DMS53 treated with DMSO at 0.1 percent for 48 hours (cell line): ENCODE measurements around the gene TP53AIP1.
"Not testable (repeated sequence)": the region's sequence is repeated elsewhere in the genome, so short reads cannot be mapped to it uniquely, and the experiment has no call there.

ENCODE experiments used
- DNase-seq: peaks from one replicate; lab custom pipeline; 2025; ENCODE audit not compliant: unreplicated experiment; lab: John Stamatoyannopoulos, UW

The TP53AIP1 gene

DNA sequence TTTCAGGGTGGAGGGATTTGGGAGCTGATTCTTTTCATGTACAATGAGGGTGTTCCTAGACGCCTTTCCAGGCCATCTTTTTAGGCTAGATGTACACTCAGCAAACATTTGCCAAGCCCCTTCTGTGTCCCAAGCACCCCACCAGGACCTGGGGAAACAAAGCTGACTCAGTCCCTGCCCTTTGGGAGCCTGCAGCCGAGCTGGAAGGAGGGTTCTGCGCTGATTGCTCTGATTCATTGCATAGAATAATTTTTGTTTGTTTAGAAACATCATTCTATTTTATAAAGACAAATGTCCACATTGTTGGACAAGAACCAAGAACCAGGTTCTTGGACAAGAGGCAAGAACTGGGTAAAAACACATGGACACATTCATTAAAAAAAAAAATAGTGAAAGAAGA, 16.7 kb downstream of the TP53AIP1 start:
- no peak for DNase-seq

DNA sequence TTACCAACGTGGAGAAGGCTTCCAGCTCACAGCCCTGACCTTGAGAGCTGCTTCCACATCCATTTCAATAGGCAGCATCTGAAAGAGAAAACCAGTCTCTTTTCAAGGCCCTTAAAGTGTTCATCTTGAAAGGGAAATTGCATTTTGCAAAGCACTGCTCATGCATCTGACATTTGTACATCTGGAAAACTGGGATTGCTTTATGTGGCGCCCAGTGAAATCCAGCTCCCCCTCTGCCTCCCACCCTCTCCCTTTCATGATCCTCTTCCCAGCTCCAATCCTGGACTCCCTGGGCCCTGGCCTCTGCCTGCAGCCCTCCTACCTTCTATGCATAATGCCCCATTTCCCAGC, 17.4 kb downstream of the TP53AIP1 start:
- no peak for DNase-seq

DNA sequence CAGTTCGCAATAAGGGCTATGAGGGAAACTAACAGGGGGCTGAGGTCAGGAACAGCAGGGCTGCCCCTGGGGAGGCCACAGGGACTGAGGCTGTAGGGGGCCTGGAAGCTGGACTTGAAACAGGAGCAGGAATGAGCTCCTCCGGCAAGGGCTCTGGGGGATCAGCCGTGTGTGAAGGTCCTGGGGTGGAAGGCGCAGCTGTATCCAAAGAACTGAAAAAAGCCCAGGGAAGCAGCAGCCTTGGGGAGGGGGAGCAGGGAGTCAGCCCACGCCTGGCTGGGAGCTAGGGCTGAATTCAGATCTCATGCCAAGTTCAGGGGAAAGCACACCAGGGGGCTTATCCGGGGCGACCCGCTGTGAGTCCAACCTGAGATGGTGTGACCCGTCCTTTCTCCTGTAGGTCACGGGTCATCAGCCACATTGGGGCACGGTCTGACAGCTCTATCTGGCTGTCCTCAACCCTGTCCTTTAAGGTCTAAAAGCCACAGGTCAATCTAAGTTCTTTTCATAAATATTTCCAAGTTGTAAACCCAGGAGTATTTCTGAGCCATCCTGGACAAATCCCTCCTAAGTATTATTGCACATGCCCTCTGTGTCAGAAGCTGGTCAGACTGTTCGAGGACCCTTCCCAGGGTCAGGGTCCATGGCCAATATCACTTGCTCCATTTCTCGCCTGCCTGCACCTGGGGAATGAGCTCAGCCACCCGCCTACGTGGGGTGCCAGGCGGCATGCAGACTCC, 18.0 kb downstream of the TP53AIP1 start:
- DNase-seq, result no peak

DNA sequence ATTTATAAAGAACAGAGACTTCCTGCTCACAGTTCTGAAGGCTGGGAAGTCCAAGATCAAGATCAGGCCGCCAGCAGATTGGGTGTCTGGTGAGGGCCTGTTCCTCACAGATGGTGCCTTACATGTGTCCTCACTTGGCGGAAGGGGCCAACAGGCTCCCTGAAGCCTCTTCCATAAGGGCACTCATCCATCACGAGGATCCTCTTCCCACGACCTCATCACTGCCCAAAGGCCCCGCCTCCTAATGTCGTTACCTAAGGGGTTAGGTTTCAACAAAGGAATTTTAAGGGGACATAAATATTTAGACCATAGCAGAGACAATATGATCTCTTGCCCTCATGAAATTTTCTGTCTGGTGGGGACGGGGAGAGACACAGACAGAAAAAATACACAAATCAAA, 18.6 kb downstream of the TP53AIP1 start:
- no peak for DNase-seq

DNA sequence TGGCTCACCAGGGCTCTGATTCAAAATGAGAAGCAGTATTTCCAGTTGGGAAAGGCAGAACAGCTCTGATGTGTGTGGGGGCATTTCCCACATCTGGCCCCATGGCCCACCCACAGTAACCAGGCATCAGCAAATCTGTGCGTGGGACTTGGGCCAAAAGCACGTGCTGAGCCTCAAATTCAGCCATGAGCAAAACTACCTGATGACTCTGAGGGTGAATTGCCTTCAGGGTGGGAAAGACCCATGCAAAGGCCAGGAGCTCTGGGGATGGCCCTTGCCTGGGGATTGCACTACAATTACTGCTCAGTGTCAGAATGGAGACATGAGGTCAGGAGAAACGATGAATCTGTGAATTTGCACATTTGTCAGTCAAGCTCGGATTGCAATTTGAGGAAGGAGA, 20.9 kb downstream of the TP53AIP1 start:
- no peak for DNase-seq

DNA sequence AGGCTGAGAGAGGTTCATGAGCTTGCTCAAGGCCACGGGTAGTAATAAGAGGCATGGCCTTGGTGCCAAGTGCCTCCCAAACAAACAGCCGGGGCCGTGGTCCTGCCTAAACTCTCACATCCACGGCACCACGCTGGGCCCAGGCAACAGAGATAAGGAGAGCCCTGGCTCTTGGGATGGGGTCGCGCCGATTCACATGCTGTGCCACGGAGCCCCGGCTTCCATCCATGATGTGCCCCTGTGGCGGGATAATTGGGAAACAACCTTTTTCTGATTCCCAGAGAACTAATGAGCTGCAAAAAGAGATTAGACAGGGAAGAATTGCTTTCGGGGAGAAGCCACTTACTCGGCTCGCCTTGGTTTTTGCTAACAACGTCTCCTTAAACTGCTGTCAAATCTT, 22.0 kb downstream of the TP53AIP1 start:
- no peak for DNase-seq

DNA sequence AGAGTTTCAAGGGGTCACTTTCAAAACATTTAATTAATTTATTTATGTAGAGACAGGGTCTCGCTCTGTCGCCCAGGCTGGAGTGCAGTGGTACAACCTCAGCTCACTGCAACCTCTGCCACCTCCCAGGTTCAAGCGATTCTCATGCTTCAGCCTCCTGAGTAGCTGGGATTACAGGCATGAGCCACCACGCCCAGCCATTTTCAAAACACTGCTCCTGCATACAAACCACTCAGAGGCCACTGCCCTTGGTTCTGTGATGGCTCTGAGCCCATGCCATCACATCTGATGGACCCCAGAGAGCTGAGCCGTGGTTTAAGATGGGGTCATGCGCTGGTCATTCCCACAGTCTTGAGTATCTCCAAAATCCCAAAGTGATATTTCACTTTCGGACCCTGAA, 23.0 kb downstream of the TP53AIP1 start:
- not testable (repeated sequence) for DNase-seq

DNA sequence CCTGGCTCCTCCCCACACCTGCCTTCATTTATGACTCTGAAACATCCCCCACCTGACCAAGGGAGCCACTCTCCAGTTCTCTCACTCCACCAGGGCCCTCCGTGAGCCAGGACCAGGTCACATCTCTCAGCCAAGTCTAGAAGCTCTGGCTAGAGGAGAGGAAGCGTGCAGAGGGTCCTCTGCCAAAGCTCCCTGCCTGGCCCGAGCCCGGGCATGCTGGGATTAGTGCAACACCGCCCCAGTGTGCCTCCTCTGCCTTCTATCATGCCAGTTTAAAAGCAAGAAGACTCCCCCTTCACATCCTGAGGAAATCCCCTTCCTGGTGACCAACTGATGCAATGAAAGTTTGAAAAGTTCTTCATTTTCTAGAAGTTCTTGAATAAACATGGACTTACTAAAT, 23.5 kb downstream of the TP53AIP1 start:
- DNase-seq, result no peak

DNA sequence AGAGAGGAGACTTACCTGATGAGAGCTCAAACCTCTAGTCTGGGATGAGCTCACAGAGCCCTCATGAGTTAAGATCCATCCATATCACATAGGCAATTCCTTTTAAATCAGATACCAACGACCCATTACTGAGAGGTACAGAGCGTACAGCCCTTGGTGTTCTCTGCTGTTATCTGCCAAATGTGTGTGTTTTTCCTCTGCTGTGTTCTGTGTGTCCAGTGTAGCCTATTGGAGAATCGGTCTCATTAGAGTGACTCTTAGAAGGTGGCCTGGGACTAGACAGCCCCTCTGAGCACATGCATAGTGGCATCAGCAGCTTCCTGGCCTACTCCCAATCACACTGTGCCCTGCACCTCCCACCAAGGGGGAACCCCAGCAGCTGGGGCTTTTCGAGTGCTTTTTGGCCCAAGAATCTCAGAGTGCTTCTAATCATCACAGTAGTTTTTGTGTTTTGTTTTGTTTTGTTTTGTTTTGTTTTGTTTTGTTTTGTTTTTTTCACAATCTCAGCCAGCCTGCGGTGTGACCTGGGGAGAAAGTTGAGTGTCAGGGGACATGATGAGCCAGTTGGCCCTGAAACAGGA, 25.4 kb downstream of the TP53AIP1 start:
- DNase-seq, result no peak

DNA sequence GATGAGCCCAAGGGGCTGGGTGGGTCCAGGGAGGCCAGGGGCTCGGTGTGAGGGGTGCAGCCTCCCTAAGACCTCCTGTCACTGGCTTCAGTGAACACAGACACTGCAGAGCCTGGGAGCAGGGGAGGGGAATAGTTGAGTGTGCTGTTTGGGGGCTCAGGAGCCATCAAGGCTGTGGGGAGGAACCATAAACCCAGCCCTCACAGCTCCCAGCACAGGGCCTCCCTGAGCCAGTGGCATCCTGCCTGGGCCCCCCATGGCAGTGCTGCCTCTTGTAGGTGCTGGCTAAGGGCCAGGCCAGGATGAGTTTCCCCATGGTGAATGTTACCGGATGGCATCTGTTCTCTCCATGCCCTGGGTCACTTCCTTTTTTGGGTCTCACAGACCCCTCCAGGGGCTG, 26.0 kb downstream of the TP53AIP1 start:
- no peak for DNase-seq

DNA sequence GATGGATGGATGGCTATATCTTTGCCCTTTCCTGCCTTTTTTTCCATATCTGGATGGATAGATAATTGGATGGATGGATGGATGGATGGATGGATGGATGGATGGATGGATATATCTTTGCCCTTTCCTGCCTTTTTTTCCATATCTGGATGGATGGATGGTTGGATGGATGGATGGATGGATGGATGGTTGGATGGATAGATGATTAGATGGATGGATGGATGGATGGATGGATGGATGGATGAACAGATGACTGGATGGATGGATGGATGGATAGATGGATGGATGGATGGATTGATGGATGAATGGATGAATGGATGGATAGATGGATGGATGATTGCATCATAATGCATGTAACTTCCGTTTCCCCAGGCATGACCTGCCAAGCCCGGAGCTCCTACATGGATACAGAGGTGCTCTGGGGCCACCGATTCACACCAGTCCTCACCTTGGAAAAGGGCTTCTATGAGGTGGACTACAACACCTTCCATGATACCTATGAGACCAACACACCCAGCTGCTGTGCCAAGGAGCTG, 26.6 kb downstream of the TP53AIP1 start:
- no peak for DNase-seq

DNA sequence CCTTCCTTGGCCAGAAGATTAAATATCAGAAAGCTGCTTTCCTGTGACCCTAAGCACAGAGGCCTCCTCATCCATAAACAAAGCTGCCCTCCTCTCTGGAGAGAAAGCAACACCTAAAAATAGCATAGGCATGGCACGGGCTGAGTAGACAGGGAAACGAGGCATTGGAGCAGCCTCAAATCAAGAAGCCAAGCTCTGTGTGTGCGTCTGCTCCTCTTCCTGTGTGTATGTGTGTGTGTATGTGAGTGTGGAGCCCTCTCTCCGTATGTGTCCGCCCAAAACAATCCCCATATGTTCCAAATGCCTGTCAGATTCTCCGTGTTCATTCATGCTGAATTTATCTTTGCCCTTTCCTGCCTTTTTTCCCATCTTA, 27.5 kb downstream of the TP53AIP1 start:
- no peak for DNase-seq

DNA sequence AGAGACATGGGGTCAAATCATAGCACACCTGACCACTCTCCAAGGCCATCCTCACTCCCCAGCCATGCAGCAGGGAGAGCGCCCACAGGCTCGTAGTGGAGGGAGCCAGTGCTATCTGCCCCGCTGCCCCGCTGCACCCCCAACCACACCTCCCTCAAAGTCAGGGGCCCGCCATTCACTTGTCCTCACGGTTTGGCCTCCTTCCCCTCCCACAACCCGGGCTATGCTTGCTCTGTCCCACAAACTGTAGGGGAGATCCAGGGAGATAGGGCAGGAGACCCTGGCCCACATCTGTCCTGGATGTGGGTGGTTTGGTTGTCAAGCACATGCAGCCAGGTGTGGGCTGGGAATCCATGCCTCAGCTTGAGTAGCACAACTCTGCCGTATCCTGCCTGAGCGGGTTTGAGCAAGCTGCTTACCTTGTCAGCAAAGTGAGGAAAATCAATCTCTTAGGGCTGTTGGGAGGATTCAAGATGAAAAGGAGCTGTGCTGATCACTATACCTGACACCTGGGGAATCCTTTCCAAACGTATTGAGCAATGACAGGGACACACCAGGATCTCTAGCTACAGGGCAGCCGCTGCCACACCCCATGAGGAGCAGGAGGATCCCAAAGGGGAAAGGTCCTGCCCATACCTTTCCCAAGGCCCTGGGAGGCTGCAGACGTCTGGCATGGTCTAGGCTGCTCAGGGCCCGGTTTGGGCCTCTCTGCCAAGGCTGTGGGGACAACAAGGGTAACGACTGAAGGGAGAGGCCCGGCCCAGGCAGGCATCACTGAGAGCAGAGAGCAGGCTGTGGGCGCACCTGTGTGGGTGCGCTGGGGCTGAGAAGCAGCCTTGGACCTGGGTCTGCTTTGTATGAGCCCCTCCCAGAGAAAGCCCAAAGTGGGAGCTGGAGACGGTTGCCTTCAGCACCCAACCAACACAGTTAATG, 28.2 kb downstream of the TP53AIP1 start:
- DNase-seq, result no peak

DNA sequence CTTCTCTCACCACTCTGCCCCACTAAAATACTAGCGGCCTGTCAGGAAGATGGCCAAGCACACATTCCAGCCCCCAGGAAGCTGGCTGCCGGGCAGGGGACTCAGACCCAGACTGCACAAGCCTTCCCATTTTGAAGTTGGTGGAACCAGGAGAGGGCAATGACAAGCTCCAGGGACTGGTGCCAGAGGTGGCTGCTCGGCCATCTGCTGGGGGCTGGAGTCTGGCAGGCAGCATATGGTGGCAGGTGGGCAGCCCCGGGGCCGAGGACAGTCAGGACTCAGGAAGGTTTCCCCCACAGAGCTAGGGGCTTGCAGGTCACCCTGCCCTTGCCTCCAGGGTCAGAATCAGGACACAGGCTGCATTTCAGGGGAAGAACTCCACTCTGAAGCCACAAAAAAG, 28.9 kb downstream of the TP53AIP1 start:
- no peak for DNase-seq

DNA sequence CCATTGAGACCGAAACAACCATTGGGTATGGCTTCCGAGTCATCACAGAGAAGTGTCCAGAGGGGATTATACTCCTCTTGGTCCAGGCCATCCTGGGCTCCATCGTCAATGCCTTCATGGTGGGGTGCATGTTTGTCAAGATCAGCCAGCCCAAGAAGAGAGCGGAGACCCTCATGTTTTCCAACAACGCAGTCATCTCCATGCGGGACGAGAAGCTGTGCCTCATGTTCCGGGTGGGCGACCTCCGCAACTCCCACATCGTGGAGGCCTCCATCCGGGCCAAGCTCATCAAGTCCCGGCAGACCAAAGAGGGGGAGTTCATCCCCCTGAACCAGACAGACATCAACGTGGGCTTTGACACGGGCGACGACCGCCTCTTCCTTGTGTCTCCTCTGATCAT, 31.0 kb downstream of the TP53AIP1 start:
- no peak for DNase-seq

DNA sequence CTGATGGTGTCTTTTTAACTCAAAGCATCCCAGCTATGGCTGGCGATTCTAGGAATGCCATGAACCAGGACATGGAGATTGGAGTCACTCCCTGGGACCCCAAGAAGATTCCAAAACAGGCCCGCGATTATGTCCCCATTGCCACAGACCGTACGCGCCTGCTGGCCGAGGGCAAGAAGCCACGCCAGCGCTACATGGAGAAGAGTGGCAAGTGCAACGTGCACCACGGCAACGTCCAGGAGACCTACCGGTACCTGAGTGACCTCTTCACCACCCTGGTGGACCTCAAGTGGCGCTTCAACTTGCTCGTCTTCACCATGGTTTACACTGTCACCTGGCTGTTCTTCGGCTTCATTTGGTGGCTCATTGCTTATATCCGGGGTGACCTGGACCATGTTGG, 31.4 kb downstream of the TP53AIP1 start:
- DNase-seq, result no peak

DNA sequence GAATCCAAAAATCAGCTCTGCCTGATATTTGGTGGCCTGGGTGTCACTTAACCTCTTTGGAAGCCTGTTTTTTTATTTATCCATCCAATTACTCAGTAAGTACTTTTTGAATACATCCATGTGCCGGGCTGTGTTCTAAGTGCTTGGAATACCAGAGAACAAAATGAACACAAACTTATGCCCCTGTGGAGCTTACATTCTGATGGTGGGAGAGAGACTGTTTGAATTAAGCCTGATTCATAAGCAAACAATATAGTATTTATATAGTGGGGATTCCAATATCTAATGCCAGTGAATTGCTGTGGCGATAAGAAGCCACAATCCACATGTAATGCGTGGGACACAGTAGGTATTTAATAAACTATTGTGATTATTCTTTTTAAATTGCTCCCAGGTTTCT, 32.1 kb downstream of the TP53AIP1 start:
- DNase-seq, result no peak

DNA sequence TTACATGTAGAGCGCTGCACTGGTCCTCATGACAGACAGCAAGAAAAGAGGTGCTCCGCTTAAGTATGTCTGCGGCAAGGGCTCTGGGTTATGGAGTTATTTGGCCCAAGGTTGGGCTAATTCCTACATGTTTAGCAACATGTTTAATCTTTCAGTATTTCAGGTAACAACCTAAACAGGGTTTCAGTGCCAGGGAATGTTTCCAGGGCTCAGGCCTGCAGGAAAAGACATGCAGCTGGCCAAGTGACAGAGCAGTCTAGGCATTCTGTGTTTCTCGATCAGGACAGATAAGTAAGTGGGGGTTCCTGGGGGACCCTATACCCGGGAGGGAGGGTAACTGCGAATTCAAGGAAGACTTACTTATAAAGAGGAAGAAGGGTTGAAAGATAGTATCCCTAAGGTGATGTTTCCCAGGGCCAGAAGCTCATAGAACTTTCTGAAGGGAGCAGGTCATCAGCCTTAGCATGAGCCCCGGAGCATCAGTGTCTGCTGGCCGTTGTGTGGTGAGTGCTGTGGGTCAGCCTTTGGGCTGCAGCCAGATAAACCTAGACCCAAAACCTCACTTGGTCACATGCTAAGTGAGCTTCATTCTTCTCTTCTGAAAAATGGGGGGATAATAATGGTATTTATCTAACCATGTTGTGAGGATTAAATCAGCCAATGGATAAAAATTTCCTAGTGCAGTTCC, 33.1 kb downstream of the TP53AIP1 start:
- no peak for DNase-seq

DNA sequence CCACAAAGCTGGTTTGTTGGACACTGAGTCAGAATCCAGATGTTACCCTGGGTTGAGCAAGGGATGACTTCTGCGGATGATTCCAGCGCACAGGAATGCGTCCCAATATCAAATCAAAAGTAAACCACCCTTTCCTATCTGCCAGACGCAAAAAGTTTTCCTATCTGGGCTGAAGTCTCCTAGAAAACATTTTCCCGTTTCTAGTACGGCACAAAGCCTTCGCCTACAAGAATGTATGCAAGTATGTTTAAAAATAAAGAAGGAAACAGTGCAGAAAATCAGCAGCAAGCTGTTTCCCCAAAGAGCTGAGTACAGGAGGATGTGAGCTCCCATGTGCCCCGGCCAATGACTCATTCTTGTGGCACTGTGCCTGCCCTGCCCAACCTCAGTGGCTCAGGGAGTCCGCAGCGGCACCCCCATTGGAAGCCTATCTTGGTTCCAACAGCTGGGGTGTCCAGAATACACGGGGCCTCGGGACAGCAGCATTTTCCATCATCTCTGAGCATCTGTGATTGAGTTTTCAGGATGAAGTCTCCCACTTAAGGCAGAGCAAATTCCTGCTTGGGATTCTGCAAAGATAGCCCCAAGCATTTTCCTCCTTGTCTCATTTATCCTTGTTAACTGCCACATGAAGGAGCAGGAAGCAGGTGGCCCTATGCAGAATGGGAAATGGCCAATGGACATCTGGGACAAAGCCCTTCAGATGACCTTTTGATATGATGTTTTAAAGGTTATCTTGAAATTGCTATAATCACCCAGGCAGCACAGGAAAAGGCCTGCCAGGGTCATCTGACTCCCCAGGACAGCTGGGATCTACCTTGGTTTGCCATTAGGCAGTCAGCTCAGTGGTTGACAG, 34.1 kb downstream of the TP53AIP1 start:
- no peak for DNase-seq

DNA sequence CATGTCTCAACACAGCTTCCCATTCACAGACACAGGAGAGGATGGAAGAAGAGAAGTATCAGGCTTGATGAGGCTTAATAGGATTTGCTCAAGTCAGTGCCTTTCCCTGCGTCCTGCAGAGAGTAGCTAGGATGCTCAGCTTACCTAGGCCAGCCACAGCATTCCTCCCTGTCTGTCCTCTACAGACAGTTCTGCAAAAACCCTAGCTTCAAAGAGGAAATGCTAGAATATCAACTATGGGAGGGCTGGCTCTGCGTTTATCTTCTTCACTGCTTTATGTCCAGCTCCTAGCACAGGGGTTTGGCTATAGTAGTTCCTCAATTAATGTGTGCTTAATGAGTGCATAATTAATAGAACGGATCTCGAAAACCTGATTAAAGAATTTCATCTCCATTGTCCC, 35.1 kb downstream of the TP53AIP1 start:
- no peak for DNase-seq
